GM18517 (cell line): ENCODE results near the gene SLC13A4.

Experiments used
- ATAC-seq: cut with Tn5 transposase; IDR thresholded peaks from one replicate; pipeline ENCODE4 v1.9.1; 2021; ENCODE audit warnings: mild to moderate bottlenecking, moderate library complexity; ENCODE audit not compliant: unreplicated experiment

Gene SLC13A4

DNA sequence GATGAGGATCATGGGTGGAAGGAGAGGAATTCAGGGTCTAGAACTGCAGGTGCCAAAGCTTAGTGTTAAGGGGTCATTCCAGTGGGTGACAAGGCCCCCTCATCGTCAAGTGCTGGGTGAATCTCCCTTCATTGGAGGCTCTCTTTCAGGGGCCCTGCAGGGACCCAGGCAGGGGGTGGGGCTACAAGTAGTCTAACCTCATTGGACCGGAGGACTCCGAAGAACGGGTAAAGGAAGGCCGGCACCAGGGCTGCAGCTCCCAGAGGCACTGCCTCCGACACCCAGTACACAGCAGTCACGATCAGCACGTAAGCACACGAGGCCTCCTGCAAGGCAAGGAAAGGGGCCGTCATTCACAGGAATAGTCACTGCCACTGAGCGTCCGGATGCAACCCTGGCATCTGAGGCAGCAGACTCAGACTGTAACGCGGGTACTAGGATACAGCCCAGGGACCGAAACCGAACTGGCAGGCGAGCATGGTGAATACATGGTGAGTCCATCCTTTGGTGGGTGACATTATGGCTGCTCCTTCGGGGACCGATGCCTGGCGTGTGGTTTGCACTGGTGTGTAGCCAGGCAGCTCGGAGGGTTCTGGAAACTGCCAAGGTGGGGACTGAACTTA lies 6.7 kb downstream of the SLC13A4 start:
- no peak for ATAC-seq

DNA sequence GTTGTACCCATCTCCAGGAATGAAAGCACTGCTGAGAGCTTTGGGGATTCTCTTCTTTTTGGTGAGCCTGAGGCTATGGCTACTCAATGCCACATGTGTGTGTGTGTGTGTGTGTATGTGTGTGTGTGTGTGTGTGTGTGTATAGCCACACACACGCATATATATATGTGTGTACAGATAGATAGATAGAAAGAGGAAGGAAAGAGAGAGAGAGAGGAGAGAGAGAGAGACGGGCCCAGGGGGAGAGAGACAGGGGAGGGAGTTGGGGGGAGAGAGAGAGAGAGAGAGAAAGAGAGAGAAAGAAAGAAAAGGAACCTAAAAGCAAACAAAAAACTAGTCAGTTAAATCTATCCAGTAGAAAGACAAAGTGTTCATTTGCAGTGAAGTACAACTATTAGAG lies 8.3 kb downstream of the SLC13A4 start:
- ATAC-seq = no peak

DNA sequence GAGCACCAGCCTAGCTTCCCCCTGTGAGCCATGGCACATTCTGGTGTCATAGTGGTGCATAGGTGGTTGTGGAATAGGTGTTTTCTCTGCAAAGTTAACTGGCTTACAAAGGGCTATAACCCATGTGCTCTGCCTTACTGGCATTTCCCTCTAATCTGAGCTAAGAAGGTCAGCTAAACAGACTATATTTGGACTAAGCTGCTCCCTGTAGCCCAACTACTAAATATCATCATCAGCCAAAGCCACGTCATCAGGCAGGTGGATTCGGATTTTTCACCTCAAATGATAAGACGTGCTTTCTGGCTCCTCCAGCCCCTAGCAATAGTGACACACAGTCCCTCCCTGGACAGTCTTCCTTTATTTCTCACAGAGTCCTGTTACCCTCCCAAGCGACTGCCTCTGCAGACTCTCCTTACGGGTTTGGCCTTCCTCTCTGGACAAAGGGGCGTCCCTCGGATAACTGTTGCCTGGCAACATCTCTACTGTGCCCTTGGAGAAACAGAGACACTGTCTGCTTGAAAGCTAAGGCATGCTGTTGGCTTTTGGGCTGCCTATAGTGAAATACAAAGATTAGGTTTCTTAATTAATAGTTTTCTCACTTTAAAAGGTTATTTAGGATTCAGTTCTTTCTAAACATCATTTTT lies 9.1 kb downstream of the SLC13A4 start:
- ATAC-seq = no peak

DNA sequence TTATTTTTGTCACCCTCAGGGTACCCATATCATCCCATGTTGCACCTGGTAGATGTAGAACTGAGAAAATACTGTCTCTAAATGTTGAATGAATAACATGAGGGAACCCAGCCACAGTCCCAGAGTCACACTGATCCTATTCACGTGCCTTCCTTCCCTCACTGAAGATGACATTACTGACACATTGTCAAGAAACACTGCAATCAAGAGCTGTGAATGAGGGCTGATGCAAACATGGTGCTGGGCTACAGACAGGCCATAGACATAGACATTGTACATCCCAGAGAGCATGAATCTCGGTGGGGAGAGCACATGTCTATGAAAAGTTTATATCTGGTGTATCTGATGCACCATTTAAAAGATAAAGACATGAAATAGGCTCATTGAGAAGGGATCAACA lies 9.8 kb downstream of the SLC13A4 start:
- no peak for ATAC-seq

DNA sequence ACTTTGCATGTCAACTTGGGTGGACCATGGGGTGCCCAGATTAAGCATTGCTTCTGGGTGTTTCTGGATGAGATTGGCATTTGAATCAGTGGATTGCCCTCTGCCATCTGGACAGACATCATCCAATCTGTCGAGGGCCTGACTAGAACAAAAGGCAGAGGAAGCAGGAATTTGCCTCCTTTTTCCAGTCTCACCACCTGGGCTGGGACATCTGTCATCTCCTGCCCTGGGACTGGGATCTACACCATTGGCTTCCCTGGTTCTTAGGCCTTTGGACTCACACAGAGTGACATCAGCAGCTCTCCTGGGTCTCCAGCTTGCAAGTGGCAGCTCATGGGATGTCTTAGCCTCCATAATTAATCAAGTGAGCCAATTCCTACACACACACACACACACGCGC lies 10.3 kb downstream of the SLC13A4 start:
- ATAC-seq = no peak

DNA sequence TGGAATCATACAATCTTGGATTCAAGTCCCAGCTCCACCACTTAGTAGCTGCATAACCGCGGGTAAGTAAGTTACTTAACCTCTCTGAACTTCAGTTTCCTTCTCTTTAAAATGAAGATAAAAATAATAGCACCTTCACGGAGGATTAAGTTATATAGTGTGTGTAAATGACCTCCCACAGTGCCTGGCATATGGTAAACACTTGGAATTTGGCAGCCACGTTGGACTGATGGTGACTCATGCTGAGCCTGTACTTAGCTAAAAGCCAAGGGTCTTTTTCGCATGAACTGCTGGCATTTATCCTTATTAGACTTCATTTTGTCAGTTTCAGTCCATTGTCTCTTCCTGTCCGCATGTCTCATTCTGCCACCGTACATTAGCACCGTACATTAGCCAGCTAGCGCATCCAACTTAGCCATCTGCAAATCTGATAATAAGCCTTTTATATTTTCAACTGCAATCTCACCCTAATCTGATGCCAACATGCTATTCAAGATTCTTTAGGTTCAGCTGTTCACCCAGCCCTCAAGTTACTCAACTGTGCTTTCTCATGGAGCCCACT lies 11.2 kb downstream of the SLC13A4 start:
- ATAC-seq = no peak

DNA sequence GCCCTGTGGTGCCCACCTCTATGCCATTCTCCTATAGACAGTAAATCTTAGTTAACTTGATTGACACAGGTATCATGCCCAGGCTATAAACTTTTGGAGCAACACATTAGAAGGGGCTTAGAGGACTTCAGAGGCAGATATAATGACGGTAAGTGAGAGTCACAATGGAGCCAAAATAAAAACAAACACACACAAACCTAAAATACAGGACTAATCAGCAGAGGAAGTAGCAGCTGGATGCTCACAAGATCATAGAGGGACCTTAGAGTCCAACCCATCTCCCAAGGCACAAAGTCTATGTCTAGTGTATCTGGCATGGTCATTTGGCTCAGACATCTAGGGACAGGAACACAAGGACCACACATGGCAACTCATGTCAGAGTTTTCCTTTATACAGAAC lies 12.3 kb downstream of the SLC13A4 start:
- ATAC-seq = no peak

DNA sequence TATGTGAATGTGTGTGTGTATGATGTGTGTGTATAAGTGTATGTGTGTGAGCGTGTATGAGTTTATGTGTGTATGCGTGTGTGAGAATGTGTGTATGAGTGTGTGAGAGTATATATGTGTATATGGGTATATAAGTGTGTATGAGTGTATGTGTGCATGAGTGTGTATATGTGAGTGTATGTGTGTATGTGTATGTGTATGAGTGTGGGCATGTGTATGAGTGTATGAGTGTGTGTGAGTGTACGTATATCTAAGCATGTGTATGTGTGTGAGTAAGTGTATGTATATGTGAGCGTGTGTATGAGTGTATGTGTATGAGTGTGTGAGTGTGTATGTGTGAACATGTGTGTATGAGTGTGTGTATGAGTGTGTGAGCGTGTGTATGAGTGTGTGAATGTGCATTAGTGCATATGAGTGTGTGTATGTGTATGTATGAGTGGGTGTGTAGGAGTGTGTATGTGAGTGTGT lies 12.9 kb downstream of the SLC13A4 start:
- ATAC-seq = no peak

DNA sequence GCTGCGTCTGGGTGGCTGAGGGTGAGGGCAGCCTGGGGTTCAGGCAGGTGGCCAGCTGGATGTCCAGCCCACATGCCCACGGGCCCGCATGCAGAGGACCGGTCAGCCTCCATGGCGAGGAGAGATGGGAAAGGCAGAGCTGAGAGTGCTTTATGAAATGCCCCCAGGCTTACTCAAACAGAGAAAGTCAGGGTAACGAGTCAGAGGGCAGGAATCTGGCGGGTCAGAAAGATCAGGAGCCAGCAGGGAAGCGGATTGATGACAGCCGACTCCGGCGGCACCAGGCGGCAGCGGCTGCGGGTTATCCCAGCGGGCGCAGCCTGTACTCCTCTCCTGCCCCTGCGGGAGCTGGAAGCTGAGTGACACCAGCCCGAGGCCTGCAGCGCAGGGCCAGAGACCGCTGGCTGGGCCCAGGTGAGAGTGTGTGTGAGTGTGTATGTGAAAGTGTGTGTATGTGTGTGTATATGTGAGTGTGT lies 13.4 kb downstream of the SLC13A4 start:
- ATAC-seq = no peak

DNA sequence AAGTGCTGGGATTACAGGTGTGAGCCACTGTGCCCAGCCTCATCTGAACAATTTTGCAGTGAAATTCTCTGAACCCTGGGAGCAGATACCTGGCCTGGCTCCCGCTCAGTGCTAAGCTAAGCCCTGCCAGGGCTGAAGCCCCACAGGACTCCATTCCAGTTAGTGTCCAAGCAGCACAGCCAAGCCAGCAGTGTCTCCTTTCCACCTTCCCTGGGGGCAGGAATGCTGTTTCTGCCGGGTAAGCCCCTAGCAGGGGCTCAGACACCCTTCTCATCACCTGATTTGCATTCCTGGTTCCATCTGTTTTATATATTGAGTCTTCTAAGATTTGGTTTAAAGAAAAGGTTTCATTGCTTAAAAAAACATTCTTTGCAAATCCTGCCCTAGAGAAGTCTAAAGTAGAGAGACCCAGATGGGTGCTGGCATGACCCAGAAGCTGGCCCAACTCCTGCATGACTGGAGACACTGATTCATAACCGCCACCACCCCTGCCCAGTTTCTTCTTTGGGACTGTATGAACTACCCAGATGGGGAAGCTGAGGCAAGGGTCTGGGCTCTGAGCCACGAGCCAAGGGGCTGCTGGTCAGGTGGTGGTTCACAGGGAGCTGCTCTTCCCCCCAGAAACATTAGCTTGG lies 14.0 kb downstream of the SLC13A4 start:
- ATAC-seq = no peak

DNA sequence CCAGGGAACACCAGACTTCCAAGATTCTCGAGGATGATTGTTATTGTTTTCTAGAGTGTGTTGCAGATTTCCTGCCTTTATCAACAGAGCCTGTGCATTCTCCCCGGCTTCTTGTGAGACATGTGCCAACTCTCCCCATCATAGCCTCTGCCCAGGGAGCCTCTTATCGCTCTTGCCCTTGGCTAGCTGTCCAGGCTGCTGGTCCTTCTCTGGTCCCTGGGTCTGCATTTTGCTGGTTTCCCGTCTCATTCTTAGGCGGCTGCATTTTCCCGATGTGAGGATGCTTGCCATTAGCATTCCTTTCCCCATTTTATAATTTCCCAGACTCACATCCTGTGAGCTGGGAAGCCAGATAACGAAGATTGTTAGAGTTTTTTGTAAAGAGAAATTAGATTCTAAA lies 15.2 kb downstream of the SLC13A4 start:
- ATAC-seq = no peak

DNA sequence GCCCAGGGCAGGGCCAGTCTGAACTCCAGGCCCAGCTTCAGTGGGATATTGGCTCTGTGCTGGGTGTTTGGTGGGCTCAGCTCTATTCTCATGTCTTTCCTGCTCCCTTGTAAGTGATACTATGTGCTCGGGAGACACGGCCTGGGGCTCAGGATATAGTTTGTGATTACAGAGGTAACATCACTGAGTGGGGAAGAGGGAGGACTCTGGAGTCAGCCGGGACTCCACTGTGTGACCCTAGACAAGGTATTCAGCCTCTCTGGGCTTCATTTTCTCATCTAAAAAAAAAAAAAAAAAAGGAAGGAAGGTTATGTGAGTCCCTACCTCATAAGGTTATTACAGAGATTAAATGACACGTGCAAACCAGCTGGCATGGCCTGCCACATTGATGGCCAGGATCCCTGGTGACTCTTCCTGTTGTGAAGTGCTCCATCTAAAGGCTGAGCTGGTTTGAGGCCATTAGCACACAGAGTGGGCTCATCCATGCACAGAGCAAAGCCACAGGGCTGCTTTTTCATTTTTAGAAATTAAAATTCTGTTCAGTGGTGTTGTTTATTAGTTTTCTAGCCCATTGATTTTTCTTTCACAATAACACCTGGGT lies 15.7 kb downstream of the SLC13A4 start:
- no peak for ATAC-seq

DNA sequence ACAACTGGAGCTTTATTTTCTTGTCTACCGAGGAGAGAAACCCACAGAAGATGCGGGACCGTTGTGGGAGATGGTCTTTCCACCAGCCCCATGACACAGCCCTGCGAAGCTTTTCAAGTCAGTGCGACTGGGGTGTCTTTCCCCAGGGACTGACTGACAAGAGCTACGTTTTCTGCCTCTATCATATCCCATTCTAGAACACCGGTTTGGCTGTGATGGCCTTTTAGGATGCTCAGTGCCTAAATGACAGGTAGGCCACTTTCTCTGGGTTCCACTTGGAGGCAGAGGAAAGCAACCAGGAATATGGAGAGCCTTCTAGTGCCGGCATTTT lies 16.9 kb downstream of the SLC13A4 start:
- ATAC-seq = no peak

DNA sequence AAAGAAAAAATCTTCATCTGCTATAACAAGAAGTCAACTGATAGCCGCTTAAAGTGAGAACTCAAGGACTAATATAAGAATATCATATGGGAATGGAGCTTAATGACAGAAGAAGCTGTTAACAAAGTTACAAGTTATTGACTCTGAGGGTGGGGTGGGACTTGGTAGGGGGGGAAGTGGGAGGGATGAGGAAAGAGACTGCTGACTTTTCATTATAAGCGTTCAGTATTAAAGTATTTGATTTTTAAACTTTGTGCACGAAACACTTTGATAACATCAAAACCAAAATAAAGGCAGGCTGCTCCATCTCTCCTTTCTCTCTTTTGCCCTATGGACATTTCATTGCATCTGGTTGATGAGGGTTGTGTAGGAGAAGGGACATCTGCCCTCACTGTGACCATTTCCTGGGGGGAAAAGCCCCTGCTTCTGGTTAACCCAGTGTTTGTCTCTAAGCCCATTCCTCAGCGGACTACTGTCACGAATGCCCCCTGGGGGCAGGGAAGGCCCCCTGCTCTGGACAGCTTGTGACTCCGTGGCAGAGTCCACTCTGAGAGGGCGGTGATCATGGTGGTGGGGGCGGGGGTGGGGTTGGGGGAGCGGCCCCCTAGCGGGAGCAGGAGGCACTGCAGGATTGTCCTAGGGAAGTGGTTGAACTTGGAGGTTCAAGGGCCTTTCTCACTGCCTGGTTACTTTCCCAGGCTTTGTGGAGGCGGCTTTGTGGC lies 17.4 kb downstream of the SLC13A4 start:
- no peak for ATAC-seq

DNA sequence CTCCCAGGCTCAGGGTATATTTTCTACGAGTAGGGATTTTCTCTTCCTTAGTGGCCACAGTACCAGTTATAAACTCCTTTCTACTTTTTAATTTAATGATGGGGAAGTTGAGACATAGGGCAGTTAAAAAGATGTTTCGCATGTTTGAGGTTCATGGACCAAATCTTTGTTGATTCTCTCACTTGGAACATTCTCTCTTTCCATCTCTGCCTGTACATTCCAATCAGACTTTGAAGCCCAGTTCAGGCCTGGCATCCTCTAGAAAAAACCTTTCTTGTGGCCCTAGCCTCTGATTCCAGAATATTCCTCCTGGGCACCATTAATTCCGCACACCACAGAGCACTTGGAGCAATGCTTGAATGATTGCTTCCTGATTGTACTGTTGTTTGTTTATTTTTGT lies 18.5 kb downstream of the SLC13A4 start:
- ATAC-seq = no peak

DNA sequence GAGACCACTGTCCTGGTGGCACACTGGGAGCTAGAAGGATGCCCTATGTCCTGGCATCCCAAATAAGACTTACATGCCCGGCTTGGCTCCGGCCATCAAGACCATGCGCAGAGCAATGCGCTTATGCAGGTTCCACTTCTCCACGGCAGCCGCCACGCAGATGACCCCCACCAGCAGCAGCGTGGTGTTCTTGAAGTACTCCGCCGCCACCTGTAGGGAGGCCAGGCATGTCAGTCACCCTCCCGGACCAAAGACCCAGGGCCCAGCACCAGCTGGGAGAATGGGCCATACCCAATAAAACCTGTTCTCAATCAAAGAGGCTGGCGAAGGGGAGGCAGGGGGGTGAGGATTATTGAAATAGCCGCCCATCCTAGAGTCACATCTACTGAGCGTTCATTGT lies 19.9 kb downstream of the SLC13A4 start:
- ATAC-seq = no peak

DNA sequence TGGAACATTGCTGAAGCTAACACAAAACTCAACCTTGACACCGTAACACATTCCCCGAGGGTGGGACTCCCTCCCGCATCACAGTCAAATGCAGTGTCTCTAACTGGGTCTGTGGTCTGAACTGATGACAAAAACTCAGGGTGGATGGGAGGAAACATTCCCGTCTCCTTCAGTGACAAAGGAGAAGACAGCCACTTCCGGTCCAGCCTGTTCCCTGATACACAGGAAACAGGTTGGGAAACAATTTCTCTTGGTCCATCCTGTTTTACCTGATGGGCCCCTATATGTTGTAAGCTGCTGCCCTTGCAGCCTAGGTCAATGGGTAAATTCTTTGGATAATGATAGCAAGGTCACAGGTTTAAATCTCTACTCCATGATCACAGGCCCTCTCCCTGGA lies 20.4 kb downstream of the SLC13A4 start:
- no peak for ATAC-seq

DNA sequence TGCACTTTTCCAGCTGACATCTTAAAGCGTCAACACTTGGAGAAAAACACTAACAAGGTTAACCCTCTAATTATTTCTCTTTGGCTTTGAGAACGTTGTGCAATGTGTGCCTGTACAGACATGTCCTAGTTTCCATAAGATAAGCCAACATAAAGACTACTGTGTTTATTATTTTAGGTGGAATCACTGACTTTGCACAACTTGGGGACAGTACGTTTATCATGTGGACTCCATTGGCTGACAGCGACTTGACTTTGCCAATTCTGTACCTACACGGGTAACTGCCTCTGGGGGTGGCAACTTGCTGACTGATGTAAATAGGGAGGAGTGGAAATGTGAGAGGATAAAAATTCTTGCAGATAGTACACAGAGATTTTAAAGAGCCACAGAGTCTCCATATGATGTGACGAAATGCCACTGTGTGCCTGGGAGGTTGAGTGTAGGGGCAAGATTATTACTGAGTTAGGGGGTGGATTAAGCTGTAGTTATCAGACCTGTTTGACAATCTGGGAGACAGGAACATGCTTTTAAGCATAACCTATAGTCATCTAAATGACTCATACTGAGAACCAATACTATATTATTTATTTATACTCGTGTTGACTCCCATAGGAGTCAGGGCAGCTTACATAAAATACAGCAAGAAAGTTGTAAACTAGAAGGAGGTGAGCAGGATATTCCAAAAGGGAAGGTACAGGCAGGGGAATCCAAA lies 21.0 kb downstream of the SLC13A4 start:
- no peak for ATAC-seq

DNA sequence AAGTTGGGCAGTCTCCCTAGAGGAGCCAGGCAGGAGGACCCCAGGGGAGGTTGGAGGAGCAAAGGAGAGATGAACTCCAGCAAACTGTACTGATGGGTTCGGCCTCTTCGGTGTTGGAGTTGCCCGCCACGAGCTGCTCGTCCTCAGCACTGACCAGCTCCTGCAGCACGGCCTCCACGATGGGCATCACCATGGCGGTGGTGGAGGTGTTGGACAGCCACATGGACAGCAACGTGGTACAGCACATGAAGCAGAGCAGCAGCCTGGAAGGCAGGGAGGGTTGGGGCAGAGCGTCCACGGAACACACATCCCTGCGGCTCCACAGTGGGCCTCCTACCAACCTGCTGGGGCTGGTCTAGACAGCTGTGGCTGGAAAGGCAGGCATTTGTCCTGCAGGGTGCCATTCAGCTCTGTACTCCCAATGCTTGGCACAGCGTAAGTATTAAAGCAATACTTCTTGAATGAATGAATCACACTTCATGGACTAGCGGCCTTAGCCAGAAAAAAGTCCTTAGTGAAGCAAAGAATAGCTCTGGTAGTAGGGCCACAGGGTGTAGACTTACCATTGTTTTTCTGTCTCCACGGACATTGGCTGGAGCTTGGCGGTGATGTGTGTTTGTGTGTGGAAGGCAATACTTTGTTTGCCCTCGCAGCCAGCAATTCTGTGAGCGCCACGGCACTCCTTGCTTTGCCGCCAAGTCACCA lies 21.8 kb downstream of the SLC13A4 start:
- ATAC-seq = no peak

DNA sequence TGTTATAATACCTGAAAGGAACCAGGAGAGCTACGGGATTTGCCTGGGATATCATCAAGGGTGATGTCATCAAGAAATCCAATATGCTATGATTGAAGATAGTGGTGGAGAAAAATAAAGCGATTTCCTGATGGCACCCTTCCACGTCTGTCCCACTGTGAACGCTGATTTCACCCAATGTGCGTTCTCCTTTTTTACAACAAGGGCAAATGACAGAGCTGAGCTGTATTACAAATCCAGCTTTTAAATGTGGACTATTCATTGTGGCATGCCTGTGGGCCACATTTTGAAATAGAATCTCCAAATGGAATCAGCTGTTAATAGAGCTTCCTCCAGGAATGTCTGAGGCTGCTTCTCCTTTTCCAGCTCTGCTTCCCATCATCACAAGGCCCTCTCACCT lies 23.3 kb downstream of the SLC13A4 start:
- ATAC-seq = no peak
